ENCODE measurements around the gene MAP3K4. TPM values are rescaled to one million over a fixed set of nuclear protein-coding genes. Genes with fewer than 3 reads are reported as not detected.
A peak's percentile ranks its signal among the peaks of the same experiment; 100 is the strongest.

The MAP3K4 gene
- total RNA-seq, 1 donor from 2014 or later, result 41.3 TPM

- Histone ChIP-seq H3K36me3 (ENCODE audit: control insufficient read depth, insufficient read depth, low read length) (no peaks in the 10 kb centered on the region), H3K4me3 (ENCODE audit: low read depth, low read length) (no peak overlapping the region), H3K27me3 (ENCODE audit: control insufficient read depth, insufficient read depth, low read length) (no peaks in the 10 kb centered on the region)
- FAIRE-seq, result no peak
- DNase-seq (ENCODE audit: low read depth), result no peak
- TF ChIP-seq, protein P1, sequence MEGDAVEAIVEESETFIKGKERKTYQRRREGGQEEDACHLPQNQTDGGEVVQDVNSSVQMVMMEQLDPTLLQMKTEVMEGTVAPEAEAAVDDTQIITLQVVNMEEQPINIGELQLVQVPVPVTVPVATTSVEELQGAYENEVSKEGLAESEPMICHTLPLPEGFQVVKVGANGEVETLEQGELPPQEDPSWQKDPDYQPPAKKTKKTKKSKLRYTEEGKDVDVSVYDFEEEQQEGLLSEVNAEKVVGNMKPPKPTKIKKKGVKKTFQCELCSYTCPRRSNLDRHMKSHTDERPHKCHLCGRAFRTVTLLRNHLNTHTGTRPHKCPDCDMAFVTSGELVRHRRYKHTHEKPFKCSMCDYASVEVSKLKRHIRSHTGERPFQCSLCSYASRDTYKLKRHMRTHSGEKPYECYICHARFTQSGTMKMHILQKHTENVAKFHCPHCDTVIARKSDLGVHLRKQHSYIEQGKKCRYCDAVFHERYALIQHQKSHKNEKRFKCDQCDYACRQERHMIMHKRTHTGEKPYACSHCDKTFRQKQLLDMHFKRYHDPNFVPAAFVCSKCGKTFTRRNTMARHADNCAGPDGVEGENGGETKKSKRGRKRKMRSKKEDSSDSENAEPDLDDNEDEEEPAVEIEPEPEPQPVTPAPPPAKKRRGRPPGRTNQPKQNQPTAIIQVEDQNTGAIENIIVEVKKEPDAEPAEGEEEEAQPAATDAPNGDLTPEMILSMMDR (IDR thresholded peaks at IDR 0.05; ENCODE audit: insufficient read depth, low read length, severe bottlenecking), result no peak
Observed at GRCh38 chr6:160986851-160987250, 4.7 kb upstream of the MAP3K4 start.

DNA sequence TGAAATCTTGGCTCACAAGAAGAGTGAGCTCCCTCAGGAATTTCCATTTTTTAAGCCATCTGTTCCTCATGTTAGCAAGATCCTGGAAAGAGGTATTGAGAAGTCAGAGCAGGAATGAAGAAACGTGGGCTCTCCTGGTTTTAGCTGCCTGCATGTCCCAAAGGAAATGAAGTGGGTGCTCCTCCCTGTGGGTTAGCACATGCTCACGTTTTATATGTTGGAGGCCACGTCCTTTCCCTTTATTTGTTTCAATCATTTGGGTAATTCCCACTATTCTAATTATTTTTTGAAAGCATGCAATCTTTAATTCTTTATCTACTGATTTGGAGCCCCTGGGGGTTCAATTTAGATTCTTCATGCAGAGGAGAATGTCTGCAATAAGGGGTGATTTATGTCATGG is 4.3 kb upstream of the MAP3K4 start:
- Histone ChIP-seq H3K4me3 (ENCODE audit: low read depth, low read length) (no peak overlapping the region), H3K27me3 (ENCODE audit: control insufficient read depth, insufficient read depth, low read length) (no peaks in the 10 kb centered on the region), H3K36me3 (ENCODE audit: control insufficient read depth, insufficient read depth, low read length) (no peaks in the 10 kb centered on the region)
- FAIRE-seq, result no peak
- TF ChIP-seq, protein P1 (IDR thresholded peaks at IDR 0.05; ENCODE audit: insufficient read depth, low read length, severe bottlenecking), result no peak
- no peak for DNase-seq (ENCODE audit: low read depth)

DNA sequence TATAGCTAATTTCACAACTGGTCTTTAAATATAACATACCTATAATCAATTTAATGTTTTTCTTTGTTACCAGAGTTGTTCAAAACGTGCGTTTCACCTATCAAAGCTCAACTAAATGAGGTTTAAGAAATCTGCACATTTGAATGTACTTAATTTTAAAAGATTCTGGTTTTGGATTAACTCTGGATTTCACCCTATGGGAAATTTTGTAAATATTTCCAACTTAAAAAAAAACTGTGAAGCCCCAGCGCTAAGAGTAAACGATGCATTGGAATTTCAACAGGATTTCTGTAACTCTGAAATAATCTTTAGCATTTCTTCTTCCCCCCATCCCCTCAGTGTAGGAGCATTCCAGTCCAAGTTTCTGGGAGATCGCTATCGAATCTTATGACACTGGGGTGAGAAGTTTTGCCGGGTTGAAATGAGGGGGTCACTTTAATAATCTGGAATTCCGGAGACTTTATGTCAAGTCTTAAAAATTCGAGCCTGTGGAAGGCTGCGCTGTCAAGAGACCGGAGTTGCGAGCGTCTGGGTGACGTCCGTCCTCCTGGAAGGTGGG is 643 bp upstream of the MAP3K4 start:
- H3K27me3 ChIP-seq (ENCODE audit: control insufficient read depth, insufficient read depth, low read length), result no peaks in the 10 kb centered on the region
- H3K4me3 ChIP-seq (ENCODE audit: low read depth, low read length), result peak overlapping the region; percentile 84
- peak; percentile 29 for DNase-seq (ENCODE audit: low read depth)
- no peak for FAIRE-seq
- H3K36me3 ChIP-seq (ENCODE audit: control insufficient read depth, insufficient read depth, low read length), result no peaks in the 10 kb centered on the region
- TF ChIP-seq, protein P1 (IDR thresholded peaks at IDR 0.05; ENCODE audit: insufficient read depth, low read length, severe bottlenecking), result no peak

- FAIRE-seq, result no peak
- Histone ChIP-seq H3K36me3 (ENCODE audit: control insufficient read depth, insufficient read depth, low read length) (no peaks in the 10 kb centered on the region), H3K27me3 (ENCODE audit: control insufficient read depth, insufficient read depth, low read length) (no peaks in the 10 kb centered on the region), H3K4me3 (ENCODE audit: low read depth, low read length) (peak overlapping the region; percentile 84)
- TF ChIP-seq, protein P1 (IDR thresholded peaks at IDR 0.05; ENCODE audit: insufficient read depth, low read length, severe bottlenecking), result peak; percentile 52
- DNase-seq (ENCODE audit: low read depth), result peak; percentile 71
Observed at GRCh38 chr6:160992061-160992979, 751 bp downstream of the MAP3K4 start.

DNA sequence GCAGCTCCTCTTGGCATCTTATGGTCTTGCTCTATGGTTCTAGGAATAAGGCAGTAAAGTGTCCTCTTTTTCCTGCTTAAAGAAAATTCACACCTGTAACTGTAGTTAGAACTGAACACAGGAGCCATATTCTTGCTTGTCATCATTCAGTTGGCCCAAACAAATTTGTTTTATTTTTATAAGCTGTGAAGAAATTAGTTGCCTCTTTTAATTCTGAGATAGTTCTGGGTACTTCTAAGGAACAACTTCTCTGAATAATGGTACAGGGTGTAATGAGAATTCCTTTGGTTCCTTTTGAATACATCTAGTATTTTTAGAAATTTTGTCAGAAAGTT is 1.4 kb downstream of the MAP3K4 start:
- Histone ChIP-seq H3K27me3 (ENCODE audit: control insufficient read depth, insufficient read depth, low read length) (no peaks in the 10 kb centered on the region), H3K36me3 (ENCODE audit: control insufficient read depth, insufficient read depth, low read length) (no peaks in the 10 kb centered on the region), H3K4me3 (ENCODE audit: low read depth, low read length) (no peak overlapping the region)
- TF ChIP-seq, protein P1 (IDR thresholded peaks at IDR 0.05; ENCODE audit: insufficient read depth, low read length, severe bottlenecking), result no peak
- DNase-seq (ENCODE audit: low read depth) (no peak), FAIRE-seq (no peak)
